ENCODE results near the gene RBP3. TPM values are rescaled to one million over a fixed set of nuclear protein-coding genes. Genes with fewer than 3 reads are reported as not detected.

Gene RBP3
- total and polyA plus RNA-seq, 2 of the 4 experiments (the other 2 are of a cell fraction) = not detected

- Histone ChIP-seq H3K4me1 (ENCODE audit: control insufficient read depth, insufficient read depth, low read length) (peaks cover 2% of the 10 kb centered on the region; the same call in 1 of the 2 replicates), H2AFZ (replicated peaks; ENCODE audit: low read length, poor library complexity) (no peak overlapping the region), H2AK9ac (replicated peaks; ENCODE audit: low read depth, low read length, poor library complexity) (no peak overlapping the region), H3K27me3 (ENCODE audit: control insufficient read depth, insufficient read depth, low read length) (peaks cover 59% of the 10 kb centered on the region), H3K4me3 (ENCODE audit: insufficient read depth, low read depth, low read length) (no peak overlapping the region), H4K5ac (ENCODE audit: low read depth, low read length) (no peak overlapping the region), H3K4ac (ENCODE audit: low read depth, low read length) (no peak overlapping the region), H3K36me3 (ENCODE audit: control insufficient read depth, insufficient read depth, low read length) (no peaks in the 10 kb centered on the region), H3K4me2 (ENCODE audit: low read depth, low read length) (no peak overlapping the region), H3K79me1 (ENCODE audit: low read depth in 1 of 2, low read length in 2 of 2) (no peaks in the 10 kb centered on the region), H3K14ac (replicated peaks; ENCODE audit: low read depth, low read length) (no peak overlapping the region), H3K56ac (ENCODE audit: extremely low read depth, insufficient read depth, low read length) (no peak overlapping the region), H2BK120ac (ENCODE audit: low read depth, low read length) (no peak overlapping the region), H4K20me1 (ENCODE audit: insufficient read depth, low read length) (no peaks in the 10 kb centered on the region), H3K9ac (ENCODE audit: low read depth, low read length) (no peak overlapping the region), H4K91ac (ENCODE audit: insufficient read depth, low read depth, low read length) (no peak overlapping the region), H3K27ac (ENCODE audit: insufficient read depth, low read length) (no peak overlapping the region), H2BK5ac (ENCODE audit: low read depth, low read length, poor library complexity, severe bottlenecking) (no peak overlapping the region), H3K9me1 (ENCODE audit: insufficient read depth, low read length) (no peaks in the 10 kb centered on the region; the same call in 1 of the 2 replicates), H2BK15ac (ENCODE audit: low read depth, low read length) (no peak overlapping the region), H3K23ac (ENCODE audit: low read depth, low read length) (no peak overlapping the region), H3K18ac (ENCODE audit: low read depth, low read length) (no peak overlapping the region), H4K8ac (ENCODE audit: low read depth in 2 of 2, low read length in 2 of 2) (no peak overlapping the region), H2BK20ac (ENCODE audit: low read depth, low read length) (no peak overlapping the region), H3K9me3 (ENCODE audit: control insufficient read depth, insufficient read depth, low read length) (no peaks in the 10 kb centered on the region), H2AK5ac (ENCODE audit: low read depth, low read length) (no peak overlapping the region)
- ChIA-PET CTCF (no interaction called here), POLR2A (ENCODE audit: unreplicated experiment) (no interaction called here)
- ATAC-seq (ENCODE audit: low read depth) (no peak), DNase-seq (no peak)
- TF ChIP-seq RCOR1 (IDR thresholded peaks at IDR 0.05; ENCODE audit: insufficient replicate concordance, low read length) (no peak), RFX5 (IDR thresholded peaks at IDR 0.05; ENCODE audit: low read depth, low read length) (no peak), RAD21 (IDR thresholded peaks at IDR 0.05; ENCODE audit: low read length) (no peak), MAFK (IDR thresholded peaks at IDR 0.05; ENCODE audit: low read depth, low read length) (no peak), CHD1 (IDR thresholded peaks at IDR 0.05; ENCODE audit: low read depth, low read length) (no peak), ELK1 (IDR thresholded peaks at IDR 0.05; ENCODE audit: borderline replicate concordance, low read depth, low read length) (no peak), CTCF (conservative IDR thresholded peaks at IDR 0.05; ENCODE audit: low read depth, low read length) (no peak), NFE2L2 (IDR thresholded peaks at IDR 0.05; ENCODE audit: low read depth, low read length) (no peak), CEBPB (IDR thresholded peaks at IDR 0.05; ENCODE audit: low read depth, low read length) (no peak), MXI1 (IDR thresholded peaks at IDR 0.05; ENCODE audit: borderline replicate concordance, low read depth, low read length) (no peak), BHLHE40 (IDR thresholded peaks at IDR 0.05; ENCODE audit: low read depth, low read length) (no peak), FOS (IDR thresholded peaks at IDR 0.05; ENCODE audit: low read depth, low read length) (no peak), SMC3 (IDR thresholded peaks at IDR 0.05; ENCODE audit: low read depth, low read length) (no peak), MAZ (IDR thresholded peaks at IDR 0.05; ENCODE audit: borderline replicate concordance, low read depth, low read length) (no peak), USF2 (IDR thresholded peaks at IDR 0.05; ENCODE audit: low read depth, low read length) (no peak), POLR2A (IDR thresholded peaks at IDR 0.05; ENCODE audit: low read depth, low read length) (no peak)
- no TSS peak for BruUV-seq (replicated peaks)
- intact Hi-C loops (cut with micrococcal nuclease) (no loop called here), dilution Hi-C loops (cut with HindIII; ENCODE audit: low sequenced_read_pairs, unreplicated experiment) (no loop called here), in situ Hi-C loops (cut with MboI; ENCODE audit: low sequenced_read_pairs) (loop anchor here (5.0 to 10.0 kb wide), 2 partner anchors 1099 to 1276 kb away; no protein-coding TSS in a partner anchor)
- no CpG with 5 or more reads among the region's 1 CpG for WGBS, 2 experiments (ENCODE audit: extremely low coverage in 2 of 2, insufficient read length in 1 of 2)
Observed at GRCh38 chr10:47381103-47381395, 32.9 kb downstream of the RBP3 start.

All from IMR-90 (cell line).